Transverse colon (tissue), 4 donors: ENCODE results near the gene FGF8. TPM values are rescaled to one million over a fixed set of nuclear protein-coding genes. Genes with fewer than 3 reads are reported as not detected.

ENCODE experiments used
- DNase-seq: peaks from one replicate; pipeline ENCODE4 v3.0.0-alpha.2; 2019
- H3K27ac ChIP-seq, 4 donors: fragments of 200-600 bp; sonication (generic); 2 replicates each; pipeline ENCODE4 v1.5.1; 2016 to 2018; ENCODE audit warnings: inconsistent platforms in 4 of 4
- H3K27me3 ChIP-seq: fragments of 200-600 bp; sonication (generic); 2 replicates; pipeline ENCODE4 v1.5.1; 2017; ENCODE audit warnings: inconsistent platforms
- H3K36me3 ChIP-seq, 4 donors: fragments of 200-600 bp; sonication (generic); 2 replicates each; pipeline ENCODE4 v1.5.1; 2017 to 2019; ENCODE audit warnings: inconsistent platforms in 4 of 4
- H3K4me1 ChIP-seq, 4 donors: fragments of 200-600 bp; sonication (generic); 2 replicates each; pipeline ENCODE4 v1.5.1; 2017 to 2020; ENCODE audit warnings: inconsistent platforms in 4 of 4
- H3K4me3 ChIP-seq, 4 donors: fragments of 200-600 bp; sonication (generic); 1 replicate in 1 of 4; 2 replicates in 3 of 4; pipeline versions ENCODE4 v1.5.1 to v1.6.1; 2017 to 2019; ENCODE audit warnings: inconsistent platforms in 4 of 4
- H3K9me3 ChIP-seq, 2 donors: fragments of 200-600 bp; sonication (generic); 2 replicates each; pipeline ENCODE4 v1.5.1; 2017 to 2019; ENCODE audit warnings: inconsistent platforms in 2 of 2
- CTCF ChIP-seq, 5 experiments: fragments of 200-600 bp in 3 of 5; fragments of 450-650 bp in 2 of 5; sonication (generic) in 3 of 5; IDR thresholded peaks; 1 replicate in 2 of 5; 2 replicates in 3 of 5; pipeline ENCODE4 v1.5.1; 2016 to 2017; ENCODE audit warnings: antibody characterized with exemption in 5 of 5, inconsistent platforms in 3 of 5, mild to moderate bottlenecking in 2 of 5, moderate library complexity in 1 of 5
- EP300 ChIP-seq: sonication (generic); formaldehyde crosslinking; IDR thresholded peaks from one replicate; pipeline ENCODE4 v1.6.1; 2017; ENCODE audit warnings: antibody characterized with exemption, low read depth
- POLR2A ChIP-seq: fragments of 450-650 bp; IDR thresholded peaks from one replicate; pipeline ENCODE4 v1.6.1; 2016; ENCODE audit warnings: antibody characterized with exemption, mild to moderate bottlenecking, moderate library complexity
- POLR2AphosphoS5 ChIP-seq, 3 donors: sonication (generic); formaldehyde crosslinking; IDR thresholded peaks; one replicate each; pipeline ENCODE4 v1.6.1; 2016; ENCODE audit warnings: antibody characterized with exemption in 3 of 3
- WGBS, 2 donors: methylation state at CpG; one replicate each; pipeline ENCODE4 v1.1.5; 2018; ENCODE audit warnings: low coverage in 1 of 2; 5-methylcytosine and 5-hydroxymethylcytosine counted together
- in situ Hi-C, 4 donors: fragments of 200-750 bp; cut with MboI; loops; one replicate each; pipeline versions ENCODE4 v1.15.0 to v1.15.1; 2017; ENCODE audit warnings: low sequenced_read_pairs in 3 of 4, low pct_ligation_motif_present in 1 of 4, low pct_unique_long_range_greater_than_20kb in 1 of 4
- intact Hi-C: fragments of 100-400 bp; cut with DNase I; formaldehyde crosslinking; loops from one replicate; pipeline ENCODE4 v1.15.1; 2023; ENCODE audit warnings: low total_unique reads
- total RNA-seq, 4 donors: library from RNA; depleted of rRNA; stranded (reverse); fragments of >200 nt; gene quantifications; one replicate each; pipeline ENCODE4 v1.1.0, GENCODE V29; 2016

FGF8 gene
- total RNA-seq, 4 donors from 2014 or later, result not detected

- no peaks in the 10 kb centered on the region for H3K36me3 ChIP-seq
- no peak overlapping the region for H3K4me3 ChIP-seq
- intact Hi-C loops (no loop called here), in situ Hi-C loops (no loop called here)
- 87% methylated on average over 1 of the region's 1 CpG; no CpG with 5 or more reads in 1 of the 2 donors for WGBS, 2 donors
- H3K9me3 ChIP-seq, result no peaks in the 10 kb centered on the region
- TF ChIP-seq EP300, result no peak
- TF ChIP-seq POLR2A, result no peak
- TF ChIP-seq POLR2AphosphoS5 (IDR thresholded peaks at IDR 0.05), result no peak
- TF ChIP-seq CTCF (IDR thresholded peaks at IDR 0.05), result no peak
- no peaks in the 10 kb centered on the region for H3K27me3 ChIP-seq
- H3K27ac ChIP-seq, result no peak overlapping the region
- no peaks in the 10 kb centered on the region for H3K4me1 ChIP-seq
- no peak for DNase-seq
Observed at GRCh38 chr10:101732096-101732495, 43.8 kb downstream of the FGF8 start.

- intact Hi-C loops (no loop called here), in situ Hi-C loops (no loop called here)
- DNase-seq, result no peak
- no peaks in the 10 kb centered on the region for H3K27me3 ChIP-seq
- 48% methylated on average over 2 of the region's 2 CpGs; no CpG with 5 or more reads in 1 of the 2 donors for WGBS, 2 donors
- no peaks in the 10 kb centered on the region for H3K36me3 ChIP-seq
- peak in 1 of 3 donors; percentile 10 for TF ChIP-seq POLR2AphosphoS5 (IDR thresholded peaks at IDR 0.05)
- no peak for TF ChIP-seq CTCF (IDR thresholded peaks at IDR 0.05)
- H3K9me3 ChIP-seq, result no peaks in the 10 kb centered on the region
- no peak overlapping the region for H3K4me3 ChIP-seq
- H3K4me1 ChIP-seq, result peaks cover 0 to 20% (median 7%) of the 10 kb centered on the region in 4 donors
- H3K27ac ChIP-seq, result peak overlapping the region in 3 of 4 donors; percentile 33 to 59 (median 39)
Observed at GRCh38 chr10:101726115-101726387, 49.9 kb downstream of the FGF8 start.

- in situ Hi-C loops, result no loop called here
- Histone ChIP-seq H3K9me3 (no peaks in the 10 kb centered on the region), H3K4me3 (no peak overlapping the region), H3K27ac (peak overlapping the region in 3 of 4 donors; percentile 21 to 59 (median 33)), H3K4me1 (peaks cover 0 to 20% (median 7%) of the 10 kb centered on the region in 4 donors), H3K27me3 (no peaks in the 10 kb centered on the region), H3K36me3 (no peaks in the 10 kb centered on the region)
- intact Hi-C loops, result no loop called here
- 41 to 44% methylated on average over 4 to 8 of the region's 8 CpGs for WGBS, 2 donors
- peak; percentile 45 for DNase-seq
- TF ChIP-seq EP300 (no peak), POLR2A (no peak), POLR2AphosphoS5 (IDR thresholded peaks at IDR 0.05) (no peak), CTCF (IDR thresholded peaks at IDR 0.05) (no peak)
Observed at GRCh38 chr10:101725296-101726114, 50.4 kb downstream of the FGF8 start.

- no peaks in the 10 kb centered on the region for H3K9me3 ChIP-seq
- TF ChIP-seq CTCF (IDR thresholded peaks at IDR 0.05) (no peak), POLR2A (no peak), EP300 (no peak), POLR2AphosphoS5 (IDR thresholded peaks at IDR 0.05) (no peak)
- H3K27me3 ChIP-seq, result no peaks in the 10 kb centered on the region
- DNase-seq, result no peak
- no peak overlapping the region for H3K4me3 ChIP-seq
- no peaks in the 10 kb centered on the region for H3K36me3 ChIP-seq
- H3K4me1 ChIP-seq, result peaks cover 0 to 20% (median 7%) of the 10 kb centered on the region in 4 donors
- in situ Hi-C loops, result no loop called here
- no peak overlapping the region for H3K27ac ChIP-seq
- intact Hi-C loops, result no loop called here
- WGBS, 2 donors, result 73 to 90% methylated on average over 1 to 2 of the region's 2 CpGs
Observed at GRCh38 chr10:101724446-101724845, 51.5 kb downstream of the FGF8 start.
